Measurements from ENCODE around the gene OR6S1. TPM values are rescaled to one million over a fixed set of nuclear protein-coding genes. Genes with fewer than 3 reads are reported as not detected.
A peak's percentile ranks its signal among the peaks of the same experiment; 100 is the strongest.

OR6S1 gene
- total RNA-seq, 1 experiment from 2014 or later: not detected

- peaks cover 3% of the 10 kb centered on the region for H3K27me3 Mint-ChIP-seq (ENCODE audit: insufficient read depth, unreplicated experiment)
- DNase-seq: no peak
- Histone ChIP-seq H3K4me3 (ENCODE audit: low read depth, low read length) (no peak overlapping the region), H3K36me3 (ENCODE audit: control insufficient read depth, insufficient read depth, low read length) (no peaks in the 10 kb centered on the region), H3K27me3 (replicated peaks; ENCODE audit: control insufficient read depth, insufficient read depth, low read length) (no peaks in the 10 kb centered on the region), H3K4me1 (peaks cover 7% of the 10 kb centered on the region), H3K9me3 (0 out of 2 replicates have a peak, but pooled peaks cover 3% of the 10 kb centered on the region)
- intact Hi-C loops (cut with micrococcal nuclease; ENCODE audit: unreplicated experiment): no loop called here
- TF ChIP-seq CTCF (IDR thresholded peaks at IDR 0.05; ENCODE audit: insufficient read depth in 1 of 2, low read depth in 1 of 2, low read length in 1 of 2, severe bottlenecking in 1 of 2, unreplicated experiment in 1 of 2): no peak
- H3K4me3 Mint-ChIP-seq (ENCODE audit: unreplicated experiment): peak overlapping the region; percentile 52
- H3K36me3 Mint-ChIP-seq (ENCODE audit: insufficient read depth, unreplicated experiment): peaks cover 50% of the 10 kb centered on the region
- POLR2A ChIA-PET: no interaction called here
- H3K9me3 Mint-ChIP-seq (ENCODE audit: unreplicated experiment): peaks cover 10% of the 10 kb centered on the region
- BruUV-seq (replicated peaks): no TSS peak
- CTCF ChIA-PET: interaction anchor here (0.8 to 1.2 kb wide), 3 partner anchors 10 to 18 kb away, joined by 3 read pairs; no protein-coding TSS in a partner anchor
- peaks cover 33% of the 10 kb centered on the region for H3K4me1 Mint-ChIP-seq (ENCODE audit: low read depth, unreplicated experiment)
- H3K27ac Mint-ChIP-seq (ENCODE audit: unreplicated experiment): peak overlapping the region; percentile 11
These were observed 13.2 kb downstream of the OR6S1 start for GRCh38 chr14:20628063-20628854.

GRCh38 chr14:20627346-20628027, 14.0 kb downstream of the OR6S1 start:
- Histone ChIP-seq H3K9me3 (0 out of 2 replicates have a peak, but pooled peaks cover 3% of the 10 kb centered on the region), H3K4me1 (peaks cover 7% of the 10 kb centered on the region), H3K36me3 (ENCODE audit: control insufficient read depth, insufficient read depth, low read length) (no peaks in the 10 kb centered on the region), H3K27me3 (replicated peaks; ENCODE audit: control insufficient read depth, insufficient read depth, low read length) (no peaks in the 10 kb centered on the region), H3K4me3 (ENCODE audit: low read depth, low read length) (no peak overlapping the region)
- intact Hi-C loops (cut with micrococcal nuclease; ENCODE audit: unreplicated experiment): no loop called here
- H3K36me3 Mint-ChIP-seq (ENCODE audit: insufficient read depth, unreplicated experiment): peaks cover 42% of the 10 kb centered on the region
- TF ChIP-seq CTCF (IDR thresholded peaks at IDR 0.05; ENCODE audit: insufficient read depth in 1 of 2, low read depth in 1 of 2, low read length in 1 of 2, severe bottlenecking in 1 of 2, unreplicated experiment in 1 of 2): no peak
- H3K9me3 Mint-ChIP-seq (ENCODE audit: unreplicated experiment): peaks cover 10% of the 10 kb centered on the region
- DNase-seq: no peak
- no peaks in the 10 kb centered on the region for H3K27me3 Mint-ChIP-seq (ENCODE audit: insufficient read depth, unreplicated experiment)
- H3K4me3 Mint-ChIP-seq (ENCODE audit: unreplicated experiment): peak overlapping the region; percentile 52
- ChIA-PET CTCF (interaction anchor here (0.8 to 1.2 kb wide), 3 partner anchors 9 to 18 kb away, joined by 3 read pairs; no protein-coding TSS in a partner anchor), POLR2A (no interaction called here)
- peak overlapping the region; percentile 11 for H3K27ac Mint-ChIP-seq (ENCODE audit: unreplicated experiment)
- peaks cover 26% of the 10 kb centered on the region for H3K4me1 Mint-ChIP-seq (ENCODE audit: low read depth, unreplicated experiment)
- BruUV-seq (replicated peaks): no TSS peak

- H3K4me3 ChIP-seq (ENCODE audit: low read depth, low read length): no peak overlapping the region
These were observed 15.2 kb downstream of the OR6S1 start for GRCh38 chr14:20626274-20626673.

More at GRCh38 chr14:20626274-20626673, 15.2 kb downstream of the OR6S1 start:
- H3K27me3 Mint-ChIP-seq (ENCODE audit: insufficient read depth, unreplicated experiment): no peaks in the 10 kb centered on the region
- H3K36me3 Mint-ChIP-seq (ENCODE audit: insufficient read depth, unreplicated experiment): peaks cover 33% of the 10 kb centered on the region
- no peak for DNase-seq
- ChIA-PET POLR2A (no interaction called here), CTCF (no interaction called here)
- H3K27ac Mint-ChIP-seq (ENCODE audit: unreplicated experiment): no peak overlapping the region
- H3K4me3 Mint-ChIP-seq (ENCODE audit: unreplicated experiment): no peak overlapping the region
- Histone ChIP-seq H3K4me1 (peaks cover 12% of the 10 kb centered on the region), H3K9me3 (0 out of 2 replicates have a peak, but pooled peaks cover 3% of the 10 kb centered on the region), H3K27me3 (replicated peaks; ENCODE audit: control insufficient read depth, insufficient read depth, low read length) (no peaks in the 10 kb centered on the region), H3K36me3 (ENCODE audit: control insufficient read depth, insufficient read depth, low read length) (no peaks in the 10 kb centered on the region)
- no peak for TF ChIP-seq CTCF (IDR thresholded peaks at IDR 0.05; ENCODE audit: insufficient read depth in 1 of 2, low read depth in 1 of 2, low read length in 1 of 2, severe bottlenecking in 1 of 2, unreplicated experiment in 1 of 2)
- peaks cover 34% of the 10 kb centered on the region for H3K4me1 Mint-ChIP-seq (ENCODE audit: low read depth, unreplicated experiment)
- no TSS peak for BruUV-seq (replicated peaks)
- peaks cover 10% of the 10 kb centered on the region for H3K9me3 Mint-ChIP-seq (ENCODE audit: unreplicated experiment)
- intact Hi-C loops (cut with micrococcal nuclease; ENCODE audit: unreplicated experiment): no loop called here
